Measurements from ENCODE around the gene MYBPHL.

MYBPHL gene

DNA sequence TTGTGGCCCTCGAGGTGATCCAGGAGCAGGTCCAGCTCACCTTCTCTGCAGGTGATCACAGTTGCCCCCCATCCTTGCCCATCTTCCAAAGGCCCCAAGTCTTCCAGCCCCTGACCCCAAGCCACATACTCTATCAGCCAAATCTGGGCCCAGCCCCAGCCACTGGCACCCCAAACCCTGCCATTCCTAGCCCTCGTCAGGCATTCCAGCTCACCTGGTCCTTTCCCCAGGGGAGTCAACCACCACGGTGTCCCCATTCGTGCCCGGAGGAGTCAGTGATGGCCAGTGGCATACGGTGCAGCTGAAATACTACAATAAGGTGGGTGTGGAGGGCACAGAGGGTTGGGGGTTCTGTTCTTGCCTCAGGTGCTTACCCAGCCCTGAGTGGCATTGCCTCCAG lies 45.2 kb downstream of the MYBPHL start:
- no peak for DNase-seq (ENCODE audit: low read depth)
- TF ChIP-seq, protein P1, sequence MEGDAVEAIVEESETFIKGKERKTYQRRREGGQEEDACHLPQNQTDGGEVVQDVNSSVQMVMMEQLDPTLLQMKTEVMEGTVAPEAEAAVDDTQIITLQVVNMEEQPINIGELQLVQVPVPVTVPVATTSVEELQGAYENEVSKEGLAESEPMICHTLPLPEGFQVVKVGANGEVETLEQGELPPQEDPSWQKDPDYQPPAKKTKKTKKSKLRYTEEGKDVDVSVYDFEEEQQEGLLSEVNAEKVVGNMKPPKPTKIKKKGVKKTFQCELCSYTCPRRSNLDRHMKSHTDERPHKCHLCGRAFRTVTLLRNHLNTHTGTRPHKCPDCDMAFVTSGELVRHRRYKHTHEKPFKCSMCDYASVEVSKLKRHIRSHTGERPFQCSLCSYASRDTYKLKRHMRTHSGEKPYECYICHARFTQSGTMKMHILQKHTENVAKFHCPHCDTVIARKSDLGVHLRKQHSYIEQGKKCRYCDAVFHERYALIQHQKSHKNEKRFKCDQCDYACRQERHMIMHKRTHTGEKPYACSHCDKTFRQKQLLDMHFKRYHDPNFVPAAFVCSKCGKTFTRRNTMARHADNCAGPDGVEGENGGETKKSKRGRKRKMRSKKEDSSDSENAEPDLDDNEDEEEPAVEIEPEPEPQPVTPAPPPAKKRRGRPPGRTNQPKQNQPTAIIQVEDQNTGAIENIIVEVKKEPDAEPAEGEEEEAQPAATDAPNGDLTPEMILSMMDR (IDR thresholded peaks at IDR 0.05; ENCODE audit: control insufficient read depth, extremely low read depth, insufficient read depth) = no peak

GRCh38 chr1:109261006-109261405 lies 45.8 kb downstream of the MYBPHL start:
- no peak overlapping the region for H3K4me3 ChIP-seq (ENCODE audit: low read depth, low read length)
- TF ChIP-seq, protein P1 (IDR thresholded peaks at IDR 0.05; ENCODE audit: control insufficient read depth, extremely low read depth, insufficient read depth) = no peak
- DNase-seq (ENCODE audit: low read depth) = no peak

More for the DNA sequence above, 45.2 kb downstream of the MYBPHL start:
- no peak overlapping the region for H3K4me3 ChIP-seq (ENCODE audit: low read depth, low read length)

GRCh38 chr1:109259674-109260557 lies 46.9 kb downstream of the MYBPHL start:
- no peak overlapping the region for H3K4me3 ChIP-seq (ENCODE audit: low read depth, low read length)
- DNase-seq (ENCODE audit: low read depth) = no peak
- TF ChIP-seq, protein P1 (IDR thresholded peaks at IDR 0.05; ENCODE audit: control insufficient read depth, extremely low read depth, insufficient read depth) = no peak

DNA sequence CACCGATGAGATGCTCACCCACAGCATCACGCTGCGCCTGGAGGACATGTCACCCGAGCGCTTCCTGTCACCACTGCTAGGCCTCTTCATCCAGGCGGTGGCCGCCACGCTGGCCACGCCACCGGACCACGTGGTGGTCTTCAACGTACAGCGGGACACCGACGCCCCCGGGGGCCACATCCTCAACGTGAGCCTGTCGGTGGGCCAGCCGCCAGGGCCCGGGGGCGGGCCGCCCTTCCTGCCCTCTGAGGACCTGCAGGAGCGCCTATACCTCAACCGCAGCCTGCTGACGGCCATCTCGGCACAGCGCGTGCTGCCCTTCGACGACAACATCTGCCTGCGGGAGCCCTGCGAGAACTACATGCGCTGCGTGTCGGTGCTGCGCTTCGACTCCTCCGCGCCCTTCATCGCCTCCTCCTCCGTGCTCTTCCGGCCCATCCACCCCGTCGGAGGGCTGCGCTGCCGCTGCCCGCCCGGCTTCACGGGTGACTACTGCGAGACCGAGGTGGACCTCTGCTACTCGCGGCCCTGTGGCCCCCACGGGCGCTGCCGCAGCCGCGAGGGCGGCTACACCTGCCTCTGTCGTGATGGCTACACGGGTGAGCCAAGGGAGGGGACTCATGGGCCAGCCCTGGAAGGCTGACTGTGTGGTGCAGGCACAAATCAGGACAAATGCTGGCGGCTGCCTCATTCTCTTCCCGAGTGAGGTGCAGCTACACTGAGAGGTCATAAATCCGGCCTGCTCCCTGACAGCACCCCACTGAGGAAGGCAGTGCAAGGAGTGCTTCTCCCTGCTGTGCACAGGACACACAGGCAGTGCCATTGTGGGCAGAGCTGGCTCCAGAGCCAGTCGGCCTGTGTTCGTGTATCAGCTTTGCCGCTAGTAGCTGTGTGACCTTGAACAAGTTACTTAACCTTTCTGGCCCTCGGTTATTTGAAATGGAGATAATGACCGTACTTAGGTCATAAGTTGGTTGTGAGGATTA lies 48.0 kb downstream of the MYBPHL start:
- no peak for DNase-seq (ENCODE audit: low read depth)
- no peak overlapping the region for H3K4me3 ChIP-seq (ENCODE audit: low read depth, low read length)
- TF ChIP-seq, protein P1 (IDR thresholded peaks at IDR 0.05; ENCODE audit: control insufficient read depth, extremely low read depth, insufficient read depth) = no peak

DNA sequence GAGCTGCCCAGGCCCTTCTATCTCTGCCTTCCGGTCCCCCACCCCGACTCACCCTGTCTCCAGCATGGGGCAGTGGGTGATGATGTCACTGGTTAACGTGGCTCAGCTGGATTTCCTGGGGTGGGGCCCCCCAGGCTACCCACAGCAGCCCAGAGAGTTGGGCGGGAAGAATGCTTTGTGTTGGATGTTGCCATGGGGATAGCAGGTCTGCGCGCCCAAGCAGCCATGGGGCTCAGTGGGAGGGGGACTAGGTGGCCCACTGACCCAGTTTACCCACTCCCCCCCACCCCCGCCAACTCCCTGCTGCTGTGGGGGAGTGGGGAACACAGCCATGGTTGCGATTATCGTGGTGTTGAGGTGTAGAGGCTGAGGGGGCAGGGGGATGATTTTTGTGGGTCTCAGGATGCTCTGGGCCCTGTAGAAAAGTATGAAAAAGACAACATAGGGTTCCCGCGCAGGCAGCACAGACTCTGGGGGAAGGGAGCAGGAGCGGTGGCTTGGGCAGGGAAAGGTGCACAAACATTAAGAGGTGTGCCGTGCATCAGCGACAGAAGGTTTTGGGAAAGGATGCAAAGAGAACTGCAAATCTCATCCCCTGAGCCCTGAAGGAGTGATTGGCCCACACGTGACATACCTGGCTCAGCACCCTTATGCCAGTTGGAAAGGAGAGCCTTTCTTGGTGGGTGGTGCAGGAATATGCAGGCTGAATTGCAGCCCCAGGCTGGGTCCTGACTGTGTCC lies 49.0 kb downstream of the MYBPHL start:
- no peak for DNase-seq (ENCODE audit: low read depth)
- TF ChIP-seq, protein P1 (IDR thresholded peaks at IDR 0.05; ENCODE audit: control insufficient read depth, extremely low read depth, insufficient read depth) = no peak

GRCh38 chr1:109256971-109257681 lies 49.7 kb downstream of the MYBPHL start:
- TF ChIP-seq, protein P1 (IDR thresholded peaks at IDR 0.05; ENCODE audit: control insufficient read depth, extremely low read depth, insufficient read depth) = no peak
- H3K4me3 ChIP-seq (ENCODE audit: low read depth, low read length) = no peak overlapping the region
- no peak for DNase-seq (ENCODE audit: low read depth)

More for the DNA sequence above, 49.0 kb downstream of the MYBPHL start:
- no peak overlapping the region for H3K4me3 ChIP-seq (ENCODE audit: low read depth, low read length)

All from LNCaP clone FGC (cell line).